Measurements from ENCODE around the gene VSTM4. TPM values are rescaled to one million over a fixed set of nuclear protein-coding genes. Genes with fewer than 3 reads are reported as not detected.

VSTM4 gene
- 5.8 and 9.1 TPM in 2 replicates for total RNA-seq

GRCh38 chr10:49115015-49115795 lies at the start of gene VSTM4:
Gene VSTM4 (minus strand): TSS chr10:49115522. CDS start chr10:49115485, 37 bp downstream.

GRCh38 chr10:49133706-49134248 lies 18.5 kb upstream of the VSTM4 start, which contains the start of gene FAM170B:
Gene FAM170B (minus strand): TSS chr10:49134021. CDS start chr10:49133918, 103 bp downstream.

Other genes starting within 250 kb of the VSTM4 start
- not detected in 2 replicates for gene LRRC18, start 175.7 kb downstream of the VSTM4 start, total RNA-seq
- gene FAM170B, start 18.5 kb upstream of the VSTM4 start, total RNA-seq = not detected in 2 replicates
- gene TMEM273, start 72.9 kb upstream of the VSTM4 start, total RNA-seq = under 0.01 TPM in 1 of 2 replicates, not detected in the other
- gene C10orf71, start 183.6 kb upstream of the VSTM4 start, total RNA-seq = not detected in 2 replicates

Data from smooth muscle cell of bladder (primary cell).